Neural progenitor cell (in vitro differentiated cells): ENCODE results near the gene SVBP.

Experiments used
- CTCF ChIP-seq: fragments of 200-600 bp; sonication (generic); IDR thresholded peaks from 2 replicates; pipeline ENCODE4 v1.5.1; 2017; ENCODE audit warnings: antibody characterized with exemption, mild to moderate bottlenecking
- EZH2phosphoT487 ChIP-seq: fragments of 200-600 bp; sonication (generic); IDR thresholded peaks from 2 replicates; pipeline ENCODE4 v1.6.1; 2017; ENCODE audit warnings: antibody characterized with exemption

- no peak for TF ChIP-seq CTCF
- TF ChIP-seq EZH2phosphoT487 = no peak
These were observed 47.4 kb downstream of the SVBP start for GRCh38 chr1:42769811-42770210.
